NT2/D1 (cell line): Measurements from ENCODE around the gene RBM12.

Source experiments
- DNase-seq: peaks from one replicate; pipeline ENCODE4 v3.0.0-alpha.2; 2011; ENCODE audit warnings: low read depth, low spot score
- H3K27me3 ChIP-seq: 2 replicates; pipeline ENCODE4 v1.6.0; 2011; ENCODE audit warnings: mild to moderate bottlenecking; ENCODE audit not compliant: insufficient read length, insufficient read depth
- H3K36me3 ChIP-seq: 2 replicates; pipeline ENCODE4 v1.6.1; 2011; ENCODE audit warnings: mild to moderate bottlenecking, low read length, mixed read lengths; ENCODE audit not compliant: insufficient read depth, insufficient read length
- H3K4me1 ChIP-seq: 2 replicates; pipeline ENCODE4 v1.5.1; 2011; ENCODE audit not compliant: insufficient read depth, insufficient read length
- H3K4me3 ChIP-seq: 2 replicates; pipeline ENCODE4 v1.5.1; 2011; ENCODE audit warnings: low read depth; ENCODE audit not compliant: insufficient read length
- H3K9ac ChIP-seq: 2 replicates; pipeline ENCODE4 v1.6.0; 2011; ENCODE audit warnings: low read depth; ENCODE audit not compliant: insufficient read length
- H3K9me3 ChIP-seq: 2 replicates; pipeline ENCODE4 v1.5.1; 2011; ENCODE audit warnings: mild to moderate bottlenecking, low read length; ENCODE audit not compliant: insufficient read depth
- SUZ12 ChIP-seq: IDR thresholded peaks from 2 replicates; pipeline ENCODE4 v1.6.1; 2011; ENCODE audit not compliant: insufficient read length, insufficient read depth; ENCODE audit errors: extremely low read depth
- YY1 ChIP-seq: IDR thresholded peaks from 2 replicates; pipeline ENCODE4 v1.6.1; 2011; ENCODE audit not compliant: insufficient read length, insufficient read depth
- ZNF274 ChIP-seq: IDR thresholded peaks from 2 replicates; pipeline ENCODE4 v1.6.1; 2011; ENCODE audit warnings: mild to moderate bottlenecking, low read depth, low read length

RBM12 gene

DNA sequence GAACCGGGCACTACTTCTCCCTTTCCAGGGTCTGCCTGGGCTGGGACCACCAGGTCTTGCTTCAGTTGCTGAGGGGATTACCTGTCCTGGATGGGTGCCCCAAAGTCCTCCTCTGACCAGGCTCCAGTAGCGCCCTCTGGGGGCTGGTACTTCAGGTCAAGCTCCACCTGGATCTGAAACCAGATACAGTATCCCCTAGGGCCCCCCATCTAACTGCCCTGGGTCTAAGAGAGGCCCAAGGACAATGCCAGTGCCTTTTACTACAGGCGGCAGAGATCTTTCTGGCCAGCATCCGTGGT is 60.3 kb downstream of the RBM12 start:
- Histone ChIP-seq H3K4me3 (no peak overlapping the region), H3K9ac (no peak overlapping the region), H3K27me3 (peaks cover 44% of the 10 kb centered on the region), H3K9me3 (no peaks in the 10 kb centered on the region), H3K4me1 (peaks cover 13% of the 10 kb centered on the region), H3K36me3 (no peaks in the 10 kb centered on the region)
- TF ChIP-seq SUZ12, result no peak
- TF ChIP-seq ZNF274, result no peak
- TF ChIP-seq YY1, result no peak
- no peak for DNase-seq

DNA sequence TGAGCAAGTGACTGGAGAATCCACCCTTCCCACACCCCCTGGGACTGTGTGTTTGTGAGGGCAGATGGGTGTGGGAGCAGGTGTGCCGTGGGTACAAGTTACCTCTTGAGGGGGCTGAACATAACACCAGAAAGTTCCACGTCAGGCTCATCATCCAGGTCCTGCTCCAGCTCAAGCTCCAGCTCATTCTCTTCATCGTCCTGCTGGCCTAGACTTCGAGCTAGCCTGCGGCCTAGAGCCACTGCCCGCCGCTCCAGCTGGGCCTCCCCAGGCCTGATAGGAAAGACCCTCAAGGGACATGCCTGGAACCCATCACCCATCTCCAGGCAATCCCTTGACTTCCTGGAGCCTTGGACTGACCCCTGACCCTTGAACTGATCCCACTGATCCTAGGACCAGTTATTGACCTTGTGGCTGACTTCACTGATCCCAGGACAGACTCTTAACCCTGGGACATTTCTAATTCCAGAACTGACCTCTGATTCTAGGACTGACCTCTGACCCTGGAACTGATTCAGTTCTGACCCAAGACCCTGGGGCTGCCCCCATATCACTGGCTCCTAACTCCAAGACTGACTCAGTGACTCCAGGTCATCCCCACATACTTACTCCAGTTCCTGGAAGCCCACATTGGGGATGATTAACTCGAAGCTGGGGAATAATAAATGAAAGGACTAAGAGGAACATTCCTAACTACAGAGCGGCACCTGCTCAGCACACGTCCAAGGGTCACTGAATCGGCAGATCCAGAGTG is 60.8 kb downstream of the RBM12 start:
- no peak for TF ChIP-seq ZNF274
- TF ChIP-seq YY1, result no peak
- TF ChIP-seq SUZ12, result no peak
- H3K4me1 ChIP-seq, result peaks cover 14% of the 10 kb centered on the region

DNA sequence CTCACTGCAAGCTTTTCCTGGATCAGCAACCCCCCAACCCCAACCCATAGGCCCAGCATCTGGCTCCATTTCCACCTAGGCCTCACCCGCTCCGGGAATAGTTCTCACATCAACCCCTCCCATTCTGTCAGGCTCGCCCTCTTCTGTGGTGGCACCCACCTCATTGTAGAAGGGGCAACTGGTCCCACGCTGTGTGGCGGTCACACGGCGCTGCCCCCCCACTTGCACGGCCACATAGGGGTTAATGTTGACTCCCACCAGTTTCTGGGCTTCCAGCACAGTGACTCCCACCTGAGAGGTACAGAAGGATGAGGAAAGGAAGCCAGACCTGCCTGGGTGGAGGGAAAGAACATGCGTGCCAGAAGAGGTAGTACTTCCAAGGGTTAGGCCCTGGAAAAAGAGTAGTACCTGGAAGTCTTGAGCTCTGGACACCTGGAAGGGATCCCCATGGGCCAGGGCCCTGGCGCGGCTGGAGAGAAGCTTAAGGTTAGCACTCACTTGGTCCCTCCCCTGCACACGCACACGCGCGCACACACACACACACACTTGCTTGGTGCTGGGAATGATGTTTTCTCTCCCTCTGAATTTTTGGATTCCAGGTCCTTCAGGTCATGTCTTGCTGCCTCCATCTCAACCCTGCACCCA is 61.7 kb downstream of the RBM12 start:
- TF ChIP-seq ZNF274 (no peak), SUZ12 (no peak), YY1 (no peak)
- Histone ChIP-seq H3K9me3 (no peaks in the 10 kb centered on the region), H3K9ac (no peak overlapping the region), H3K4me3 (no peak overlapping the region), H3K4me1 (peaks cover 17% of the 10 kb centered on the region), H3K36me3 (no peaks in the 10 kb centered on the region), H3K27me3 (peaks cover 44% of the 10 kb centered on the region)
- no peak for DNase-seq

More for the DNA sequence above, 60.8 kb downstream of the RBM12 start:
- Histone ChIP-seq H3K9ac (no peak overlapping the region), H3K9me3 (no peaks in the 10 kb centered on the region), H3K4me3 (no peak overlapping the region), H3K27me3 (peaks cover 44% of the 10 kb centered on the region), H3K36me3 (no peaks in the 10 kb centered on the region)
- no peak for DNase-seq

DNA sequence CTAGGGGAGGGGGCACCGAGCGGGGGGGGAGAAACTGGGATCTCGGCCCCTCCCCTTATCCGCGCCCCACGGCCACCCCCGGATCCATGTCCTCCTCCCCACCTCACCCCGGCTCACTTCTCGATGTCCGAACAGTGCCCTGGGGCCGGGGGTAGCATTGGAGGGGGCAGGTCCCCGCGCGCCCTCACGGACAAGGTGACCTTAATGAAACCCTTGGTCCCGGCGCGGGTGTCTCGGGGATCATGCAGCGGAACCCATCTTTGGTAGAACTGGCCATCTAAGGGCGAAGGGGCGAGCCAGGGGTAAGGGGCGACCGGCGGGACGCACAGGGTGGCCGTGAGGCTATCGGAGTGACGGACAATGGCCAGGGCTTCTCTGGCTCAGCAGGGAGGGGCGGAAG is 62.7 kb downstream of the RBM12 start:
- no peaks in the 10 kb centered on the region for H3K9me3 ChIP-seq
- H3K27me3 ChIP-seq, result peaks cover 44% of the 10 kb centered on the region
- peak overlapping the region; percentile 84 for H3K9ac ChIP-seq
- H3K4me1 ChIP-seq, result peaks cover 22% of the 10 kb centered on the region
- no peak for TF ChIP-seq ZNF274
- TF ChIP-seq YY1, result no peak
- no peak for TF ChIP-seq SUZ12
- no peak for DNase-seq
- H3K4me3 ChIP-seq, result peak overlapping the region; percentile 44
- no peaks in the 10 kb centered on the region for H3K36me3 ChIP-seq

DNA sequence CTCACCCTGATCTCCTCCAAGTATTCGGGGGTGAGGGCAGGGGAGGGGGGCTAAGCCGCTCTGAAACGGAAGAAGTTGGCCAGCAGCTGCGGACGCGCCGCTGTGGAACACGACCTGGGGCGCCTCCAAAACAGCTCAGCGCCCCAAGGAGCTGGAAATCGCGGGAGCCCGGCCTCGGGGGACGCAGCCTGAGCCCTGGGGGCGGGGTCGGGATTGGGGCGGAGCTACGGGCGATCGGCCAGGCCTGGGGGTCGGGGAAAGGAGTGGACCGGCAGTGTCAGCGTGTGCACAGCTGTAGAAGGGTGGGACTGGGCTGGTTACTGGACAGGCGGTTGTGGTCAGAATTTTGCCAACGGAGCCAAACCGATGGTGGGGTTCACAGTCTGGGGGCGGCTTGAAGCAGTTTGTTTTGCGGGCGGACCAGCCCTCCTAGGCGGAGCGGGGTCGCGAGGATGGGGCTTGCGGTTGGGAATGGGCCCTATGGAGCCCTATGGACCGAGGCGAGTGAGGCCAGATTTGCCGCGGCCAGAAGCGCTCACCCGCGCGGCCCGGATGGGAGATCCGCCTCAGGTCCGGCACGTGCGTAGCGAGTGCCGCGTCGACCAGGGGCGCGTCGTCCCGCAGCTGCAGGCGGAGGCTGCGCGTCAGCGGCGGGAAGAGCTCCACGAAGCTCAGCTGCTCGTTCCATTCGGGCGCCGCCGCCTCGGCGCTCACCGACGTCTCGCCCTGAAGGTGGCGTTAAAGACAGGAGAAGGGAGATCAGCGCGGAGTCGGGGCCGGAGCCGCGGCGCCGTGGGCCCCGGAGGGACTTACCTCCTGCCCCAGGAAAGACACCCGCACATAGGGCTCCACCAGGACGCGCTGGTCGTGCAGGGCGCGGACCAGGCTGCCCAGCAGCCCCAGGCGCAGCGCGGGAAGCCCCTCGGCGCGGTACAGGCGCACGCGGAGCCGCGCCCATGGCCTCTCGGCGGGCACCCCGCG is 63.4 kb downstream of the RBM12 start:
- TF ChIP-seq SUZ12 (no peak), ZNF274 (no peak), YY1 (no peak)
- Histone ChIP-seq H3K4me3 (peak overlapping the region; percentile 44), H3K36me3 (no peaks in the 10 kb centered on the region), H3K4me1 (peaks cover 24% of the 10 kb centered on the region), H3K9me3 (no peaks in the 10 kb centered on the region), H3K27me3 (peaks cover 44% of the 10 kb centered on the region), H3K9ac (peak overlapping the region; percentile 84)
- DNase-seq, result peak; percentile 57

DNA sequence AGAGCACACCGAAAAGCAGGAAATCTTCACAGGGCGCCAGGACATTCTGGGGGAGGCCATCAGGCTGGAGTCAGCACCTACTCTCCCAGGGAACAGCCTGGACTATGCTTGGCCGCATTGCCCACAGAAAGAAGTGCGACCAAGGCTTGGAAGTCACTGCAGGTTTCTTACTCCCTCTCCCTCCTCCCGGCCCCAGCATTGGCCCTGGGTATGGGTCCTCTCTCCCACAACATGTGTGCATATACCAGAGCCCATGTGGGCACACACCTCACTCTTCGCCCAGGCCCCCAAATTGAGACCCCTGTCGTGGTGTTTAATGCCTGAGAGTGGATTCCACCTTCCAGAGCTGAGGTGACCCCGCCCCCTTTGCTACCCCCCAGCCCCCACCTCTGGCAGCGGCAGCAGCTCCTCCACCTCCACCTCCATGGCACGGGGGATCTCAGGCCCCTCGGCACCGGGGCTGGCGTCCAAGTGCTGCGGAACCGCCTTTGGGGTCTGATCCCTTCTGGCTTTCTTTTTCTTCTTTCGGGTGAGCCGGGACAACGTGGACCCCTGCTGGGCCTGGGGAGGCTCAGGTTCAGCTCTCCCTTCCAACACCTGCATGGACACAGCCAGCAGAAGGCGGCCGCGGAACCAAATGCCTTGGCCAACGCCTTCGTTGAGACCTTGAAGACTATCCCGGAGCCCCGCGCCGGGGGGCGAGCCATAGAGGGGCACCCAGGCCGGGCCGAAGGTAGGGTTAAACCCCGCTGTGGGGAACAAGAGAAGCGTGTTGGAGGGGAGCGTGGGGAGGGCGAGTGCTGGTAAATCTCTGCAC is 64.3 kb downstream of the RBM12 start:
- Histone ChIP-seq H3K9ac (peak overlapping the region; percentile 84), H3K9me3 (no peaks in the 10 kb centered on the region), H3K36me3 (no peaks in the 10 kb centered on the region), H3K4me3 (peak overlapping the region; percentile 44), H3K27me3 (peaks cover 44% of the 10 kb centered on the region), H3K4me1 (peaks cover 30% of the 10 kb centered on the region)
- DNase-seq, result no peak
- no peak for TF ChIP-seq SUZ12
